Gastroesophageal sphincter (tissue), 4 donors: ENCODE results near the gene TUBA1A. TPM values are rescaled to one million over a fixed set of nuclear protein-coding genes. Genes with fewer than 3 reads are reported as not detected.
A peak's percentile ranks its signal among the peaks of the same experiment; 100 is the strongest.
"Not testable (repeated sequence)": the region's sequence is repeated elsewhere in the genome, so short reads cannot be mapped to it uniquely, and the experiment has no call there.

Source experiments
- ATAC-seq: fragments of 150-250 bp; one replicate; pipeline ENCODE4 v1.9.1; 2016; ENCODE audit warnings: mild to moderate bottlenecking, moderate library complexity
- H3K27ac ChIP-seq, 4 donors: fragments of 200-600 bp; sonication (generic) in 3 of 4; 1 replicate in 3 of 4; 2 replicates in 1 of 4; pipeline ENCODE4 v1.5.1; 2016 to 2019
- H3K27me3 ChIP-seq: fragments of 200-600 bp; sonication (generic); one replicate; pipeline ENCODE4 v1.5.1; 2019
- H3K36me3 ChIP-seq, 2 donors: fragments of 200-600 bp; sonication (generic); one replicate each; pipeline ENCODE4 v1.5.1; 2019; ENCODE audit warnings: control low read depth in 1 of 2
- H3K4me1 ChIP-seq, 3 donors: fragments of 200-600 bp; sonication (generic); 1 replicate in 2 of 3; 2 replicates in 1 of 3; pipeline ENCODE4 v1.5.1; 2016 to 2019; ENCODE audit warnings: control low read depth in 2 of 3
- H3K4me3 ChIP-seq, 2 donors: fragments of 200-600 bp; sonication (generic); one replicate each; pipeline ENCODE4 v1.5.1; 2019; ENCODE audit warnings: mild to moderate bottlenecking in 1 of 2, moderate library complexity in 1 of 2
- H3K9me3 ChIP-seq, 3 donors: fragments of 200-600 bp; sonication (generic); one replicate each; pipeline ENCODE4 v1.5.1; 2017 to 2019; ENCODE audit warnings: control low read depth in 2 of 3
- CTCF ChIP-seq, 4 experiments: fragments of 200-600 bp in 2 of 4; fragments of 450-650 bp in 2 of 4; sonication (generic) in 1 of 4; IDR thresholded peaks; one replicate each; pipeline ENCODE4 v1.5.1; 2017 to 2019; ENCODE audit warnings: antibody characterized with exemption in 4 of 4, mild to moderate bottlenecking in 2 of 4, moderate library complexity in 2 of 4
- EP300 ChIP-seq: sonication (generic); formaldehyde crosslinking; IDR thresholded peaks from one replicate; pipeline ENCODE4 v1.6.1; 2017; ENCODE audit warnings: antibody characterized with exemption, mild to moderate bottlenecking
- POLR2A ChIP-seq, 2 donors: fragments of 450-650 bp; IDR thresholded peaks; one replicate each; pipeline ENCODE4 v1.6.1; 2017; ENCODE audit warnings: antibody characterized with exemption in 2 of 2, mild to moderate bottlenecking in 2 of 2, moderate library complexity in 1 of 2
- POLR2AphosphoS5 ChIP-seq: sonication (generic); formaldehyde crosslinking; IDR thresholded peaks from one replicate; pipeline ENCODE4 v1.6.1; 2017; ENCODE audit warnings: antibody characterized with exemption
- WGBS, 2 donors: methylation state at CpG; one replicate each; pipeline ENCODE4 v1.1.5; 2018; ENCODE audit warnings: low coverage in 1 of 2; 5-methylcytosine and 5-hydroxymethylcytosine counted together
- total RNA-seq, 4 donors: library from RNA; depleted of rRNA; stranded (reverse); fragments of >200 nt; gene quantifications; one replicate each; pipeline ENCODE4 v1.1.0, GENCODE V29; 2016

The TUBA1A gene
- total RNA-seq, 4 donors from 2014 or later: 514 to 1,167 (median 639) TPM

GRCh38 chr12:49188201-49188915 lies 522 bp downstream of the TUBA1A start:
- Histone ChIP-seq H3K4me3 (peak overlapping the region; percentile 72 to 95), H3K4me1 (peaks cover 3 to 50% (median 12%) of the 10 kb centered on the region in 3 donors), H3K27ac (peak overlapping the region; percentile 94 to 100 (median 98)), H3K27me3 (no peaks in the 10 kb centered on the region), H3K9me3 (no peaks in the 10 kb centered on the region), H3K36me3 (peaks cover 0 to 33% of the 10 kb centered on the region in 2 donors)
- TF ChIP-seq CTCF (IDR thresholded peaks at IDR 0.05) (no peak), POLR2AphosphoS5 (peak; percentile 28)
- peak; percentile 64 for ATAC-seq
- 0% methylated on average over 18 to 21 of the region's 52 CpGs for WGBS, 2 donors

- Histone ChIP-seq H3K27ac (peak overlapping the region; percentile 94 to 100 (median 98)), H3K27me3 (no peaks in the 10 kb centered on the region), H3K4me3 (peak overlapping the region; percentile 72 to 95), H3K9me3 (no peaks in the 10 kb centered on the region), H3K4me1 (peaks cover 3 to 50% (median 12%) of the 10 kb centered on the region in 3 donors), H3K36me3 (peaks cover 0 to 33% of the 10 kb centered on the region in 2 donors)
- peak; percentile 24 for TF ChIP-seq POLR2AphosphoS5
- no peak for TF ChIP-seq EP300
- 3 to 13% methylated on average over 5 of the region's 5 CpGs for WGBS, 2 donors
- ATAC-seq: no peak
Observed at GRCh38 chr12:49187184-49187583, 1.7 kb downstream of the TUBA1A start.

GRCh38 chr12:49186307-49186706 lies 2.6 kb downstream of the TUBA1A start:
- H3K36me3 ChIP-seq: peaks cover 0 to 33% of the 10 kb centered on the region in 2 donors
- WGBS, 2 donors: 53 to 58% methylated on average over 5 to 8 of the region's 11 CpGs
- not testable (repeated sequence) for ATAC-seq, H3K27me3 ChIP-seq, H3K9me3 ChIP-seq
- peak overlapping the region in 1 of 2 donors; percentile 95 for H3K4me3 ChIP-seq
- peaks cover 3 to 50% (median 12%) of the 10 kb centered on the region in 3 donors for H3K4me1 ChIP-seq
- H3K27ac ChIP-seq: peak overlapping the region in 3 of 4 donors; percentile 97 to 100 (median 99)

GRCh38 chr12:49184697-49185096 lies 4.2 kb downstream of the TUBA1A start:
- H3K27ac ChIP-seq: not testable (repeated sequence)

GRCh38 chr12:49183214-49183950 lies 5.5 kb downstream of the TUBA1A start:
- not testable (repeated sequence) for ATAC-seq, H3K27ac ChIP-seq, H3K9me3 ChIP-seq, H3K4me3 ChIP-seq, H3K27me3 ChIP-seq
- Histone ChIP-seq H3K36me3 (peaks cover 0 to 33% of the 10 kb centered on the region in 2 donors), H3K4me1 (peaks cover 3 to 37% (median 12%) of the 10 kb centered on the region in 3 donors)
- whole genome bisulfite sequencing, 2 donors: 88 to 91% methylated on average over 6 to 9 of the region's 15 CpGs
- peak; percentile 1 for TF ChIP-seq POLR2AphosphoS5

More at GRCh38 chr12:49184697-49185096, 4.2 kb downstream of the TUBA1A start:
- Histone ChIP-seq H3K4me1 (peaks cover 3 to 42% (median 12%) of the 10 kb centered on the region in 3 donors), H3K36me3 (peaks cover 0 to 33% of the 10 kb centered on the region in 2 donors)
- not testable (repeated sequence) for H3K4me3 ChIP-seq, H3K27me3 ChIP-seq, ATAC-seq, H3K9me3 ChIP-seq
- WGBS, 2 donors: 22 to 24% methylated on average over 1 of the region's 1 CpG

GRCh38 chr12:49174218-49174617 lies 14.7 kb downstream of the TUBA1A start:
- 71% methylated on average over 2 of the region's 5 CpGs; no CpG with 5 or more reads in 1 of the 2 donors for WGBS, 2 donors
- H3K27me3 ChIP-seq: no peaks in the 10 kb centered on the region
- no peak overlapping the region for H3K27ac ChIP-seq
- H3K4me1 ChIP-seq: no peaks in the 10 kb centered on the region
- no peak for TF ChIP-seq CTCF (IDR thresholded peaks at IDR 0.05)
- TF ChIP-seq POLR2AphosphoS5: no peak
- no peak overlapping the region for H3K4me3 ChIP-seq
- no peaks in the 10 kb centered on the region for H3K36me3 ChIP-seq
- no peak for ATAC-seq
- no peaks in the 10 kb centered on the region for H3K9me3 ChIP-seq

GRCh38 chr12:49170924-49171323 lies 18.0 kb downstream of the TUBA1A start:
- Histone ChIP-seq H3K4me1 (no peaks in the 10 kb centered on the region), H3K4me3 (no peak overlapping the region), H3K27me3 (no peaks in the 10 kb centered on the region), H3K36me3 (no peaks in the 10 kb centered on the region), H3K9me3 (no peaks in the 10 kb centered on the region), H3K27ac (no peak overlapping the region)
- TF ChIP-seq POLR2AphosphoS5 (no peak), EP300 (no peak), POLR2A (IDR thresholded peaks at IDR 0.05) (no peak), CTCF (IDR thresholded peaks at IDR 0.05) (no peak)
- no peak for ATAC-seq
